ENCODE measurements around the gene BARX2. TPM values are rescaled to one million over a fixed set of nuclear protein-coding genes. Genes with fewer than 3 reads are reported as not detected.

Gene BARX2
- total RNA-seq, 2 donors from 2014 or later, result 0.35 to 1.4 TPM

- H3K9me3 ChIP-seq, result no peaks in the 10 kb centered on the region
Observed at GRCh38 chr11:129390303-129390821, 14.7 kb downstream of the BARX2 start.

GRCh38 chr11:129391360-129391759 lies 15.7 kb downstream of the BARX2 start:
- Histone ChIP-seq H3K27ac (no peak overlapping the region), H3K27me3 (no peaks in the 10 kb centered on the region), H3K4me3 (no peak overlapping the region)

More at GRCh38 chr11:129390303-129390821, 14.7 kb downstream of the BARX2 start:
- TF ChIP-seq CTCF (IDR thresholded peaks at IDR 0.05), result no peak
- Histone ChIP-seq H3K27me3 (no peaks in the 10 kb centered on the region), H3K4me1 (no peaks in the 10 kb centered on the region), H3K36me3 (no peaks in the 10 kb centered on the region), H3K27ac (no peak overlapping the region), H3K4me3 (no peak overlapping the region)
- no peak for DNase-seq (ENCODE audit: low spot score)

GRCh38 chr11:129391821-129392220 lies 16.2 kb downstream of the BARX2 start:
- Histone ChIP-seq H3K4me3 (no peak overlapping the region), H3K27me3 (no peaks in the 10 kb centered on the region), H3K36me3 (no peaks in the 10 kb centered on the region), H3K9me3 (no peaks in the 10 kb centered on the region), H3K27ac (no peak overlapping the region), H3K4me1 (no peaks in the 10 kb centered on the region)
- DNase-seq (ENCODE audit: low spot score), result no peak
- TF ChIP-seq CTCF (IDR thresholded peaks at IDR 0.05), result no peak

More at GRCh38 chr11:129391360-129391759, 15.7 kb downstream of the BARX2 start:
- Histone ChIP-seq H3K4me1 (no peaks in the 10 kb centered on the region), H3K9me3 (no peaks in the 10 kb centered on the region), H3K36me3 (no peaks in the 10 kb centered on the region)
- TF ChIP-seq CTCF (IDR thresholded peaks at IDR 0.05), result no peak
- no peak for DNase-seq (ENCODE audit: low spot score)

GRCh38 chr11:129392995-129393394 lies 17.3 kb downstream of the BARX2 start:
- no peak for TF ChIP-seq CTCF (IDR thresholded peaks at IDR 0.05)
- Histone ChIP-seq H3K9me3 (no peaks in the 10 kb centered on the region), H3K4me1 (no peaks in the 10 kb centered on the region), H3K27ac (no peak overlapping the region), H3K4me3 (no peak overlapping the region), H3K27me3 (no peaks in the 10 kb centered on the region), H3K36me3 (no peaks in the 10 kb centered on the region)
- DNase-seq (ENCODE audit: low spot score), result no peak

GRCh38 chr11:129394709-129395108 lies 19.1 kb downstream of the BARX2 start:
- Histone ChIP-seq H3K4me1 (no peaks in the 10 kb centered on the region), H3K9me3 (no peaks in the 10 kb centered on the region), H3K27ac (no peak overlapping the region), H3K36me3 (no peaks in the 10 kb centered on the region), H3K4me3 (no peak overlapping the region), H3K27me3 (no peaks in the 10 kb centered on the region)
- no peak for TF ChIP-seq CTCF (IDR thresholded peaks at IDR 0.05)
- no peak for DNase-seq (ENCODE audit: low spot score)

GRCh38 chr11:129395432-129395831 lies 19.8 kb downstream of the BARX2 start:
- no peaks in the 10 kb centered on the region for H3K4me1 ChIP-seq
- no peaks in the 10 kb centered on the region for H3K9me3 ChIP-seq
- H3K36me3 ChIP-seq, result no peaks in the 10 kb centered on the region
- no peak for DNase-seq (ENCODE audit: low spot score)
- H3K27ac ChIP-seq, result no peak overlapping the region
- no peak for TF ChIP-seq CTCF (IDR thresholded peaks at IDR 0.05)
- H3K4me3 ChIP-seq, result no peak overlapping the region
- H3K27me3 ChIP-seq, result no peaks in the 10 kb centered on the region
